Measurements from ENCODE around the gene FAM228B. TPM values are rescaled to one million over a fixed set of nuclear protein-coding genes. Genes with fewer than 3 reads are reported as not detected.
"Not testable (repeated sequence)": the region's sequence is repeated elsewhere in the genome, so short reads cannot be mapped to it uniquely, and the experiment has no call there.

The FAM228B gene
- total RNA-seq, 1 donor from 2014 or later: 31.2 TPM

DNA sequence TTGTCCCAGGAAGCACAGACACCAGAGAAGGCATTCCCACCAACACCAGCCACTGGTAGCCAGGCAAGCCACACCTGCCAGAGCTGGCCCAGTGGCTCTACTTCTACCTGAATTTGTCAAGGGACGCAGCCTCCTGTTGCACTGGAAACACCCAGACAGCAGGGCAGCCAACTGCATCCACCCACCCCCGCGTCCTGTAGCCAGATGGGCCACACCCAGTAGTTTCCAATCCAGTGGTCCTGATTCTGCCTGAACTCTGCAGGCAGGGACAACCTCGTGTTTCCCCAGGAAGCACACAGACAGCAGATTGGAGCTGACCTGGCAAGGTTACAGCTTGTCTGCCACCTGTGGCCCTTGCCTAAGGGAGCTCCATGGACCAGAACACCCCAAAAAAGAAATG, 18.4 kb upstream of the FAM228B start:
- H3K27me3 Mint-ChIP-seq (ENCODE audit: insufficient read depth, low read depth): no peaks in the 10 kb centered on the region
- H3K4me1 ChIP-seq: no peaks in the 10 kb centered on the region
- H3K9ac ChIP-seq: no peak overlapping the region
- no peaks in the 10 kb centered on the region for H3K4me1 Mint-ChIP-seq
- no peaks in the 10 kb centered on the region for H3K36me3 ChIP-seq
- H3K9me3 Mint-ChIP-seq: peaks cover 37% of the 10 kb centered on the region
- no peak overlapping the region for H3K27ac Mint-ChIP-seq
- H3F3A ChIP-seq (ENCODE audit: low read depth): no peaks in the 10 kb centered on the region
- H3K36me3 Mint-ChIP-seq: peaks cover 2% of the 10 kb centered on the region
- H3K4me2 ChIP-seq: no peak overlapping the region
- no peak for TF ChIP-seq CTCF (IDR thresholded peaks at IDR 0.05)
- no peak for TF ChIP-seq EZH2phosphoT487 (IDR thresholded peaks at IDR 0.05)
- TF ChIP-seq EZH2 (IDR thresholded peaks at IDR 0.05): no peak
- no peak overlapping the region for H2AFZ ChIP-seq (replicated peaks)
- no peaks in the 10 kb centered on the region for H4K20me1 ChIP-seq (ENCODE audit: low read depth)
- no peak overlapping the region for H3K4me3 ChIP-seq
- no peaks in the 10 kb centered on the region for H3K27me3 ChIP-seq
- no peaks in the 10 kb centered on the region for H3K79me2 ChIP-seq (ENCODE audit: low read depth)
- no peaks in the 10 kb centered on the region for H3K9me3 ChIP-seq (ENCODE audit: low read depth)
- H3K27ac ChIP-seq: no peak overlapping the region
- DNase-seq (ENCODE audit: low spot score): no peak
- no peak overlapping the region for H3K4me3 Mint-ChIP-seq

DNA sequence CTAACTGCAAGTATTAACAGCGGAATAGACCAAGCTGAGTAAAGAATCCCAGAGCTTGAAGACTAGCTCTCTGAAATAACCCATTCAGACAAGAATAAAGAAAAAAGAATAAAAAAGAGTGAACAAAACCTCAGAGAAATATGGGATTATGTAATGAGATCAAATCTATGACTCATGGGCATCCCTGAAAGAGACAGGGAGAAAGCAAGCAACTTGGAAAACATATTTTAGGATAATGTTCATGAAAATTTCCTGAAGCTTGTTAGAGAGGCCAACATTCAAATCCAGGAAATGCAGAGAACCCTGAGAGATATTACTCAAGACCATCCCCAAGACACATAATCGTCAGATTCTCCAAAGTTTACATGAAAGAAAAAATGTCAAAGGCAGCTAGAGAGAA, 17.5 kb upstream of the FAM228B start:
- H3K27ac ChIP-seq: no peak overlapping the region
- no peaks in the 10 kb centered on the region for H3K9me3 ChIP-seq (ENCODE audit: low read depth)
- no peaks in the 10 kb centered on the region for H3K4me1 Mint-ChIP-seq
- DNase-seq (ENCODE audit: low spot score): no peak
- peaks cover 2% of the 10 kb centered on the region for H3K36me3 Mint-ChIP-seq
- H3F3A ChIP-seq (ENCODE audit: low read depth): no peaks in the 10 kb centered on the region
- TF ChIP-seq EZH2 (IDR thresholded peaks at IDR 0.05): no peak
- TF ChIP-seq EZH2phosphoT487 (IDR thresholded peaks at IDR 0.05): no peak
- TF ChIP-seq CTCF (IDR thresholded peaks at IDR 0.05): no peak
- H3K27me3 Mint-ChIP-seq (ENCODE audit: insufficient read depth, low read depth): peaks cover 3% of the 10 kb centered on the region
- no peaks in the 10 kb centered on the region for H3K79me2 ChIP-seq (ENCODE audit: low read depth)
- H4K20me1 ChIP-seq (ENCODE audit: low read depth): no peaks in the 10 kb centered on the region
- H3K4me1 ChIP-seq: no peaks in the 10 kb centered on the region
- H3K4me3 Mint-ChIP-seq: no peak overlapping the region
- H3K9ac ChIP-seq: no peak overlapping the region
- no peak overlapping the region for H2AFZ ChIP-seq (replicated peaks)
- H3K4me2 ChIP-seq: no peak overlapping the region
- H3K27me3 ChIP-seq: no peaks in the 10 kb centered on the region
- peaks cover 35% of the 10 kb centered on the region for H3K9me3 Mint-ChIP-seq
- no peaks in the 10 kb centered on the region for H3K36me3 ChIP-seq
- no peak overlapping the region for H3K27ac Mint-ChIP-seq
- no peak overlapping the region for H3K4me3 ChIP-seq

DNA sequence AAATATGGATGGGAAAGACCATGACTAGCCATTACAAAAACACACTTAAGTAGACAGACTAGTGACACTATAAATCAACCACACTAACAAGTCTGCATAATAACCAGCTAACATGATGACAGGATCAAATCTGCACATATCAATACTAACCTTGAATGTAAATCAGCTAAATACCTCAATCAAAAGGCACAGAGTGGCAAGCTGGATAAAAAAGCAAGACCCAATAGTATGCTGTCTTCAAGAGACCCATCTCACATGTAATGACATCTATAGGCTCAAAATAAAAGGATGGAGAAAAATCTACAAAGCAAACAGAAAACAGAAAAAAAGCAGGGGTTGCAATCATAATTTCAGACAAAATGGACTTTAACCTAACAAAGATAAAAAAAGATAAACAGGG, 16.5 kb upstream of the FAM228B start:
- no peak overlapping the region for H3K4me2 ChIP-seq
- H3K9me3 ChIP-seq (ENCODE audit: low read depth): no peaks in the 10 kb centered on the region
- no peaks in the 10 kb centered on the region for H3K4me1 Mint-ChIP-seq
- no peak overlapping the region for H3K9ac ChIP-seq
- no peaks in the 10 kb centered on the region for H3F3A ChIP-seq (ENCODE audit: low read depth)
- H3K27me3 ChIP-seq: no peaks in the 10 kb centered on the region
- H3K27ac ChIP-seq: no peak overlapping the region
- no peaks in the 10 kb centered on the region for H3K4me1 ChIP-seq
- H3K27me3 Mint-ChIP-seq (ENCODE audit: insufficient read depth, low read depth): peaks cover 9% of the 10 kb centered on the region
- H4K20me1 ChIP-seq (ENCODE audit: low read depth): no peaks in the 10 kb centered on the region
- peaks cover 35% of the 10 kb centered on the region for H3K9me3 Mint-ChIP-seq
- H3K79me2 ChIP-seq (ENCODE audit: low read depth): no peaks in the 10 kb centered on the region
- no peak overlapping the region for H2AFZ ChIP-seq (replicated peaks)
- H3K27ac Mint-ChIP-seq: no peak overlapping the region
- H3K36me3 Mint-ChIP-seq: peaks cover 2% of the 10 kb centered on the region
- no peak overlapping the region for H3K4me3 Mint-ChIP-seq
- H3K36me3 ChIP-seq: no peaks in the 10 kb centered on the region
- TF ChIP-seq EZH2 (IDR thresholded peaks at IDR 0.05) (no peak), CTCF (IDR thresholded peaks at IDR 0.05) (no peak)
- no peak for DNase-seq (ENCODE audit: low spot score)
- no peak overlapping the region for H3K4me3 ChIP-seq

GRCh38 chr2:24107336-24107735, 15.9 kb upstream of the FAM228B start:
- no peaks in the 10 kb centered on the region for H3K9me3 ChIP-seq (ENCODE audit: low read depth)
- H4K20me1 ChIP-seq (ENCODE audit: low read depth): no peaks in the 10 kb centered on the region
- H3K4me3 ChIP-seq: no peak overlapping the region
- no peak overlapping the region for H3K4me3 Mint-ChIP-seq
- H3K27ac Mint-ChIP-seq: no peak overlapping the region
- H3K36me3 ChIP-seq: no peaks in the 10 kb centered on the region
- H3K9me3 Mint-ChIP-seq: peaks cover 35% of the 10 kb centered on the region
- H3K4me1 ChIP-seq: no peaks in the 10 kb centered on the region
- no peak overlapping the region for H2AFZ ChIP-seq (replicated peaks)
- H3K27me3 Mint-ChIP-seq (ENCODE audit: insufficient read depth, low read depth): peaks cover 9% of the 10 kb centered on the region
- no peak for TF ChIP-seq CTCF (IDR thresholded peaks at IDR 0.05)
- TF ChIP-seq EZH2 (IDR thresholded peaks at IDR 0.05): no peak
- TF ChIP-seq EZH2phosphoT487 (IDR thresholded peaks at IDR 0.05): no peak
- DNase-seq (ENCODE audit: low spot score): no peak
- peaks cover 2% of the 10 kb centered on the region for H3K36me3 Mint-ChIP-seq
- H3K79me2 ChIP-seq (ENCODE audit: low read depth): no peaks in the 10 kb centered on the region
- no peaks in the 10 kb centered on the region for H3K27me3 ChIP-seq
- no peak overlapping the region for H3K27ac ChIP-seq
- no peaks in the 10 kb centered on the region for H3F3A ChIP-seq (ENCODE audit: low read depth)
- no peak overlapping the region for H3K9ac ChIP-seq
- no peak overlapping the region for H3K4me2 ChIP-seq
- H3K4me1 Mint-ChIP-seq: no peaks in the 10 kb centered on the region

DNA sequence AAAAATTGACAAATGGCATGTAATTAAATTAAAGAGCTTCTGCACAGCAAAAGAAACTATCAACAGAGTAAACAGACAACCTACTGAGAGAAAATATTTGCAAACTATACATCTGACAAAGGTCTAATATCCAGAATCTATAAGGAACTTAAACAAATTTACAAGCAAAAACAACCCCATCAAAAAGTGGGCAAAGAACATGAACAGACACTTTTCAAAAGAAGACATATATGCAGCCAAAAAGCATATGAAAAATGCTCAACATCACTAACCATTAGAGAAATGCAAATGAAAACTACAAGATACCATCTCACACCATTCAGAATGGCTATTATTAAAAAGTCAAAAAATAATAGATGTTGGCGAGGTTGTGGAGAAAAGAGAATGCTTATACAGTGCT, 13.8 kb upstream of the FAM228B start:
- not testable (repeated sequence) for H4K20me1 ChIP-seq (ENCODE audit: low read depth); H3K4me1 Mint-ChIP-seq; H3K79me2 ChIP-seq (ENCODE audit: low read depth); H3K27ac Mint-ChIP-seq; H3K4me2 ChIP-seq; H3K27me3 ChIP-seq; H3K4me3 ChIP-seq; H3K36me3 ChIP-seq; DNase-seq (ENCODE audit: low spot score); H3K36me3 Mint-ChIP-seq; H3K4me3 Mint-ChIP-seq; H3K4me1 ChIP-seq; H3K9me3 ChIP-seq (ENCODE audit: low read depth); H3K27ac ChIP-seq; H3K9ac ChIP-seq; H3F3A ChIP-seq (ENCODE audit: low read depth); H2AFZ ChIP-seq (replicated peaks)
- Mint-ChIP-seq H3K27me3 (ENCODE audit: insufficient read depth, low read depth) (peaks cover 11% of the 10 kb centered on the region), H3K9me3 (peaks cover 32% of the 10 kb centered on the region)

All from neural progenitor cell (in vitro differentiated cells).